ENCODE data around the gene LILRA6.
"Not testable (repeated sequence)": the region's sequence is repeated elsewhere in the genome, so short reads cannot be mapped to it uniquely, and the experiment has no call there.

Gene LILRA6

GRCh38 chr19:54262470-54262869 is 19.9 kb upstream of the LILRA6 start:
- no peak for DNase-seq (ENCODE audit: low read depth in 3 of 3)

DNA sequence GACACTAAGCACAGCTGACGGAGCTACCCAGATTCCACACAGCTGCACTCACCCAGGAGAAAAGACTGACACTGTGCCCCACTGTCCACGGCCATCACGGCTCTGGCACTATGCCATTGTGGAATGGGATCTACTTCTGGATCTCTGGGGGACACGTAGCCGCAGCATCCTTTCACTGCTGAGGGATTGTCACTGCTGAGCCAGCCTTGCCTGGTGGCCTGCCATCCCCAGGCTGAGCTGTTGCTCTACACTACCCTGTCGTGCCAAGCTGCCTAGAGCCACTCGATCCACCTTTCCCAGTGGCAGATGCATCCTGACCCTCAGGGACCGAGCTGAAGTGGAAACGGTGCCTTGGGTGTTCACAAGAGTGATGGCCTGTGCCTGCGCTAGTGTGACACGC is 19.5 kb upstream of the LILRA6 start:
- no peak for DNase-seq (ENCODE audit: low read depth in 3 of 3)

DNA sequence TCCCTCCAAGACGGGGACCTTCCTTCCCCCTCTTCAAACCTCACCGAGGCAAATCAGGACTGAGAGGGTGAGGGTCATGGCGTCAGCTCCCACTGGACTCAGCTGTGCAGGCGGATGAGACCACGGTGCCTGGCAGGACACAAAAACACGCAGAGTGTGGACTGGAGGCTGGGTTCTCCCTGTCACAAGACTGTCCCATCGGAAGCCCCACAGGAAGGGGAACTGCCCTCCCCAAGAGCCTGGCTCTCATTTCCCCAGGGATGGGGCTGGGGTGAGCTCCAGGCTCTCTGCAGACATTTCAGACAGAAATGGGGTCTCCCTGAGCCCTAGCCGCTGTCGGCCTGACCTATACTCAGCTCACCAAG is 14.5 kb upstream of the LILRA6 start, which contains the start of gene LILRB5:
Gene LILRB5 (minus strand): TSS at position 158 of the 365 bp plus-strand sequence. CDS start 80 bp downstream, at position 78.
- DNase-seq (ENCODE audit: low read depth in 3 of 3): no peak

GRCh38 chr19:54256250-54257115 is 13.9 kb upstream of the LILRA6 start:
- no peak for DNase-seq (ENCODE audit: low read depth in 3 of 3)

- no peak for DNase-seq (ENCODE audit: low read depth in 3 of 3)
Measured at GRCh38 chr19:54255105-54255775, 12.7 kb upstream of the LILRA6 start.

- DNase-seq (ENCODE audit: low read depth in 3 of 3): no peak
Measured at GRCh38 chr19:54254195-54254906, 11.8 kb upstream of the LILRA6 start.

DNA sequence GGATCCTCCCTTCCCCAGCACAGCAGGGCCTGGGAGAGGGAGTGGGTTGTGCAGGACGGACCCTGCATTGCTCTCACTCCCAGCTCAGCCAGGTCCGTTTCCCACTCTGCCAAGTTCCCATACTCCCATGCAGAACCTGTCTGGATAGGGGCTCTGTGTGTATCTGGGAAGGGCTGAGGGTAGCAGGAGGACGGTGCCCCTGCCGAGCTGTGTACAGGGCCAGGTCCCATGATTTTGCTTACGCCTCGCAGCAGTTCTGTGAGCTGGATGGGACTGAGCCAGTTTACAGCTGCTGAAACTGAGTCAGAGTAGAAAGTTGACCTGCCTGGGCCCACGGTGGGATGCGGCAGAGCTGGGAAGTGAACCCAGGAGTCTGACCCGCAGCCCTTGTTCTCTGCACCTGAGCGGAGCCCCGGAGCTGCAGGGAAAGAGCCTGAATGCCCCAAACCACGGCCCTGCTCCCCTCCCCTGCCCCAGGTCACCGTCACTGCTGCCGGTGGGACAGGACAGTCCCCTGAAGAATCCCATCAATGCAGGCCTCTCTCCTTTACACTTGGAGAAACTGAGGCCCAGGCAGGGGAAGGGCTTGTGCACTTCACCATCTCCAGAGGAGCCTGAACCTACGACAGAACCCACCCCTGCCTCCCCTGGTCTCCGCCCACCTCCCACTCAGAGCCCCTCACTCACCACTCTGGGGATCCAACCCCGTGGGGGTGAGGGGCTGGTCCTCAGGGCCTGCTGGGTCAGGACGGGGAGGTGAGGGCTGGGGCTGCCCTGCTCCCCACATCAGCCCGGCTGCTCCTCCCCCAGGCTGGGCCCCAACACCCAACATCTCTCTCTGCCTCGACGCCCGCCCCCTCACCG is 11.0 kb upstream of the LILRA6 start:
- no peak for DNase-seq (ENCODE audit: low read depth in 3 of 3)

DNA sequence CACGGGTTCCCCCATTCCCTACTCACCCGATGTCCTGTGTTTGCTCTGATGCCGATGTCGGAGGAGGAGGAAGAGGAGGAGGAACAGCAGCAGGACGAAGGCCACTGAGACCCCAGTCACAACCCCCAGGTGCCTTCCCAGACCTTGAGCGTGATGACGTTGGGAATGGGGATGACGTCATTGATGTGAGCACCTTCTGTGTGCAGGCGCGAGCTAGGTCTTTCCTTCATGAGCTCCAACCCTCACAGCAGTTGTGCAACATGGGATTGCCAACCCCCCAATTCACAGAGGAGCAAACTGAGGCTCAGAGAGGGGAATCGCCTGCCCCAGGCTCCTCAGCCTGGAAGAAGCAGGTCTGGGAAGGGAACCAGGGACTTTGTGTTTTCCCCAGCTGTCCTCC is 10.3 kb upstream of the LILRA6 start:
- no peak for DNase-seq (ENCODE audit: low read depth in 3 of 3)

GRCh38 chr19:54252243-54252642 is 9.7 kb upstream of the LILRA6 start:
- no peak for DNase-seq (ENCODE audit: low read depth in 3 of 3)

GRCh38 chr19:54248016-54248601 is 5.5 kb upstream of the LILRA6 start:
- peak; percentile 5 to 43 (median 12) for DNase-seq (ENCODE audit: low read depth in 3 of 3)

GRCh38 chr19:54247106-54247930 is 4.7 kb upstream of the LILRA6 start:
- no peak for DNase-seq (ENCODE audit: low read depth in 3 of 3)

DNA sequence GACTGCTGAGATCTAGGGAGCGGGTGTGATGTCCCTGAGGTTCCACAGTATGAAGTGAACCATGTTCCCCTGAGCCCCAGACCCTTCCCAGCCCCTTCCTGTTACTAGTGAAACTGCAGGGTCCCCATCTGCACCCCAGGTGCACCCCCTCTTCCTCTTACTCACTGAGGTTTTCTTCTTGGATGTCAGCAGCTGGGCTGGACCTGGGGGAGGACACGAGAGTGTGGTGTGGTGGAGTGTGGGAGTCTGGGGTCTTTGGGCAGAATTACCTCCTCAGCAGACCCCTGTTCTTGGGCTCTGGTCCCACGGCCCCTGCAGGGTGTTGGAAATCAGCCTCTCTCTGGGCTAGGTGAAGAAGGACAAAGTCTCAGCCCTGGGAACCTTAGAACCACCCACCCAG is 3.3 kb upstream of the LILRA6 start:
- DNase-seq (ENCODE audit: low read depth in 3 of 3): no peak

GRCh38 chr19:54243809-54244208 is 1.2 kb upstream of the LILRA6 start:
- not testable (repeated sequence) for DNase-seq (ENCODE audit: low read depth in 3 of 3)

- DNase-seq (ENCODE audit: low read depth in 3 of 3): not testable (repeated sequence)
Measured at GRCh38 chr19:54242234-54242633, 356 bp downstream of the LILRA6 start.

DNA sequence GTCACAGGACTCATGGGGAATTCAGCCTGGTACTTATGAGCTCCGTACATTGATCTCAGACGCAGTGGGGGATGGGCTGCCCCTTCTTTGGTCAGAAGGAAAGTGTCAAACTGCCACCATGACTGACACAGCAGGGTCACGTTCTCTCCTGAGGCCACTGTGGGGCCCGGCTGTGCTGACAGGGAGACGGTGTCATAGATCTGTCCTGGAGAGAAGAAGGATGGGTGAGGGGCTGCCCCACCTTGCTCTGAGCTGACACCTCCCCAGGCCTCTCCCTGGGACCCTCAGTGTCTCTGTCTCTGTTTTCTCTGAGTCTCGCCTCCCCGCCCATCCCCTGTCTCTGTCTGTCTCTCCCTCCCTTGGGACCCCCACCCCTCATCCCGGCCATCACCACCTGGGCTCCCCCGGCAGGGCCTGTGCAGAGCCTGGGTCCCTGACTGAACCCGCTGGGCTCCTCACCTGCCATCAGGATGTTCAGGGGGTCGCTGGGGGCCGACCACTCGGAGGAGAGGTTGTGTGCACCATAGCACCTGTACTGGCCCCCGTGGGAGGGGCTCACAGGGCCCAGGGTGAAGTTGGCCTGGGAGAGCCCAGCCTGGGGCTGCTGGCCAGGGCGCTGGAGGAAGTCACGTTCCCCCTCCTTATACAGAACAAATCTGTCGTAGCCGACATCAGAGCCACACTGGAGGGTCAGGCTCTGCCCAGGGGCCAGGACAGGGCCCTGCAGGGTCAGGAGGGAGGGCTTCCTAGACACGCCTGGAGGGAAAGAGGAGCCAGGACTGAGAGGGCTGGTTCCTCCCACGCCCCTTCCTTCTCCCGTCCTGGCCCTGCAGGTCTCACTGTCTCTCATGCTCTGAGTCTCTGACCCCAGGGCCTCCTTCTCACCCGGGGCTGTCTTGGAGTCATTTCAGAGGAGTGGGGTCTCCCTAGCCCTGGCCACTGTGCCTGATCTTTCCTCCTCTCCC is 1.9 kb downstream of the LILRA6 start:
- not testable (repeated sequence) for DNase-seq (ENCODE audit: low read depth in 3 of 3)

GRCh38 chr19:54239491-54240371 is 2.9 kb downstream of the LILRA6 start:
- not testable (repeated sequence) for DNase-seq (ENCODE audit: low read depth in 3 of 3)

- DNase-seq (ENCODE audit: low read depth in 3 of 3): no peak
Measured at GRCh38 chr19:54233941-54234340, 8.6 kb downstream of the LILRA6 start.

Data from stimulated activated CD4-positive, alpha-beta T cell treated with anti-CD3 and anti-CD28 coated beads, TNF-alpha, amount 100 ng/mL, for 24 hours (primary cell).